ENCODE data around the gene TMEM60. TPM values are rescaled to one million over a fixed set of nuclear protein-coding genes. Genes with fewer than 3 reads are reported as not detected.
"Not testable (repeated sequence)": the region's sequence is repeated elsewhere in the genome, so short reads cannot be mapped to it uniquely, and the experiment has no call there.

TMEM60 gene
- total RNA-seq, 1 donor from 2014 or later = 10.2 TPM

- no peak for DNase-seq (ENCODE audit: low read depth, low spot score)
Measured at GRCh38 chr7:77811516-77812289, 13.5 kb upstream of the TMEM60 start.

- DNase-seq (ENCODE audit: low read depth, low spot score) = no peak
Measured at GRCh38 chr7:77808517-77808916, 10.3 kb upstream of the TMEM60 start.

- no peak for DNase-seq (ENCODE audit: low read depth, low spot score)
Measured at GRCh38 chr7:77806425-77806824, 8.2 kb upstream of the TMEM60 start.

GRCh38 chr7:77802557-77803405, 4.5 kb upstream of the TMEM60 start:
- no peak for DNase-seq (ENCODE audit: low read depth, low spot score)

- no peak for DNase-seq (ENCODE audit: low read depth, low spot score)
Measured at GRCh38 chr7:77800730-77801129, 2.5 kb upstream of the TMEM60 start.

- no peak for DNase-seq (ENCODE audit: low read depth, low spot score)
Measured at GRCh38 chr7:77800158-77800557, 1.9 kb upstream of the TMEM60 start.

- no peak for DNase-seq (ENCODE audit: low read depth, low spot score)
Measured at GRCh38 chr7:77799078-77799964, 1.1 kb upstream of the TMEM60 start.

- no peak for DNase-seq (ENCODE audit: low read depth, low spot score)
Measured at GRCh38 chr7:77797734-77798393, 370 bp downstream of the TMEM60 start.

GRCh38 chr7:77796960-77797359, 1.3 kb downstream of the TMEM60 start:
- DNase-seq (ENCODE audit: low read depth, low spot score) = no peak

- no peak for DNase-seq (ENCODE audit: low read depth, low spot score)
Measured at GRCh38 chr7:77796109-77796508, 2.1 kb downstream of the TMEM60 start.

- no peak for DNase-seq (ENCODE audit: low read depth, low spot score)
Measured at GRCh38 chr7:77794000-77794399, 4.2 kb downstream of the TMEM60 start.

- DNase-seq (ENCODE audit: low read depth, low spot score) = no peak
Measured at GRCh38 chr7:77791956-77792355, 6.3 kb downstream of the TMEM60 start.

- no peak for DNase-seq (ENCODE audit: low read depth, low spot score)
Measured at GRCh38 chr7:77791336-77791735, 6.9 kb downstream of the TMEM60 start.

GRCh38 chr7:77788327-77788902, 9.8 kb downstream of the TMEM60 start:
- DNase-seq (ENCODE audit: low read depth, low spot score) = no peak

GRCh38 chr7:77786741-77787140, 11.5 kb downstream of the TMEM60 start:
- no peak for DNase-seq (ENCODE audit: low read depth, low spot score)

- no peak for DNase-seq (ENCODE audit: low read depth, low spot score)
Measured at GRCh38 chr7:77786018-77786417, 12.2 kb downstream of the TMEM60 start.

- not testable (repeated sequence) for DNase-seq (ENCODE audit: low read depth, low spot score)
Measured at GRCh38 chr7:77784426-77784825, 13.8 kb downstream of the TMEM60 start.

GRCh38 chr7:77783545-77783944, 14.7 kb downstream of the TMEM60 start:
- DNase-seq (ENCODE audit: low read depth, low spot score) = no peak

- DNase-seq (ENCODE audit: low read depth, low spot score) = no peak
Measured at GRCh38 chr7:77783111-77783510, 15.1 kb downstream of the TMEM60 start.

GRCh38 chr7:77782383-77782782, 15.9 kb downstream of the TMEM60 start:
- no peak for DNase-seq (ENCODE audit: low read depth, low spot score)

- DNase-seq (ENCODE audit: low read depth, low spot score) = no peak
Measured at GRCh38 chr7:77778535-77778934, 19.7 kb downstream of the TMEM60 start.

All from pulmonary artery endothelial cell (primary cell).